NCI-H2171 treated with DMSO at 0.1 percent for 48 hours (cell line): ENCODE data around the gene FPGS.
"Not testable (repeated sequence)": the region's sequence is repeated elsewhere in the genome, so short reads cannot be mapped to it uniquely, and the experiment has no call there.

ENCODE experiments used
- DNase-seq: peaks from one replicate; lab custom pipeline; 2025; lab: John Stamatoyannopoulos, UW

The FPGS gene

DNA sequence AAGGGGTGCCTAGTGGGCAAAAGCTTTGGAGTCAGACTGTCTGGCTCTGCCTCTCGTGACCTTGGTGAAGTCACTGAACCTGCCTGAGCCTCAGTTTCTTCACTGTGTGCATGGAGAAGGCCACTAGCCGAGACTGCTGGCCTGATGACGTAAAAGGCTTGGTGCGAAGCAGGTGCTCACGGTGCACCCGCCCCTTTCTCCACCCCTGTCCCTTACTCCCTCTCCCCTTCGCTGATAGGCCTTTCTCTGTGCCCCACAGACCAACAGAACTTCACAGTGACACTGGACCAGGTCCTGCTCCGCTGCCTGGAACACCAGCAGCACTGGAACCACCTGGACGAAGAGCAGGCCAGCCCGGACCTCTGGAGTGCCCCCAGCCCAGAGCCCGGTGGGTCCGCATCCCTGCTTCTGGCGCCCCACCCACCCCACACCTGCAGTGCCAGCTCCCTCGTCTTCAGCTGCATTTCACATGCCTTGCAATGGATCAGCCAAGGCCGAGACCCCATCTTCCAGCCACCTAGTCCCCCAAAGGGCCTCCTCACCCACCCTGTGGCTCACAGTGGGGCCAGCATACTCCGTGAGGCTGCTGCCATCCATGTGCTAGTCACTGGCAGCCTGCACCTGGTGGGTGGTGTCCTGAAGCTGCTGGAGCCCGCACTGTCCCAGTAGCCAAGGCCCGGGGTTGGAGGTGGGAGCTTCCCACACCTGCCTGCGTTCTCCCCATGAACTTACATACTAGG is 10.4 kb downstream of the FPGS start:
- DNase-seq, result no peak

DNA sequence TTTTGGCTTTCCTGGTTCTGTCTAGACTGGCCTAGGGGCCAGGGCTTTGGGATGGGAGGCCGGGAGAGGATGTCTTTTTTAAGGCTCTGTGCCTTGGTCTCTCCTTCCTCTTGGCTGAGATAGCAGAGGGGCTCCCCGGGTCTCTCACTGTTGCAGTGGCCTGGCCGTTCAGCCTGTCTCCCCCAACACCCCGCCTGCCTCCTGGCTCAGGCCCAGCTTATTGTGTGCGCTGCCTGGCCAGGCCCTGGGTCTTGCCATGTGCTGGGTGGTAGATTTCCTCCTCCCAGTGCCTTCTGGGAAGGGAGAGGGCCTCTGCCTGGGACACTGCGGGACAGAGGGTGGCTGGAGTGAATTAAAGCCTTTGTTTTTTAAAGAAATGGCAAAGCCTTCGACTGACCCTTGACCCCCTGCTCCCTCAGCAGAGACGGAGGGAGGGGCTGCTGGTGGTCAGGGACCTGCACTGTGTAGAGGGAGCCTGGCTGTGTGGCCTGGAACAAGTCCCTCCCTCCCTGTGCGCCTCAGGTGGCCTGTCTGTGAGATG is 11.1 kb downstream of the FPGS start:
- no peak for DNase-seq

GRCh38 chr9:127814619-127815511 is 12.2 kb downstream of the FPGS start:
- DNase-seq, result no peak

DNA sequence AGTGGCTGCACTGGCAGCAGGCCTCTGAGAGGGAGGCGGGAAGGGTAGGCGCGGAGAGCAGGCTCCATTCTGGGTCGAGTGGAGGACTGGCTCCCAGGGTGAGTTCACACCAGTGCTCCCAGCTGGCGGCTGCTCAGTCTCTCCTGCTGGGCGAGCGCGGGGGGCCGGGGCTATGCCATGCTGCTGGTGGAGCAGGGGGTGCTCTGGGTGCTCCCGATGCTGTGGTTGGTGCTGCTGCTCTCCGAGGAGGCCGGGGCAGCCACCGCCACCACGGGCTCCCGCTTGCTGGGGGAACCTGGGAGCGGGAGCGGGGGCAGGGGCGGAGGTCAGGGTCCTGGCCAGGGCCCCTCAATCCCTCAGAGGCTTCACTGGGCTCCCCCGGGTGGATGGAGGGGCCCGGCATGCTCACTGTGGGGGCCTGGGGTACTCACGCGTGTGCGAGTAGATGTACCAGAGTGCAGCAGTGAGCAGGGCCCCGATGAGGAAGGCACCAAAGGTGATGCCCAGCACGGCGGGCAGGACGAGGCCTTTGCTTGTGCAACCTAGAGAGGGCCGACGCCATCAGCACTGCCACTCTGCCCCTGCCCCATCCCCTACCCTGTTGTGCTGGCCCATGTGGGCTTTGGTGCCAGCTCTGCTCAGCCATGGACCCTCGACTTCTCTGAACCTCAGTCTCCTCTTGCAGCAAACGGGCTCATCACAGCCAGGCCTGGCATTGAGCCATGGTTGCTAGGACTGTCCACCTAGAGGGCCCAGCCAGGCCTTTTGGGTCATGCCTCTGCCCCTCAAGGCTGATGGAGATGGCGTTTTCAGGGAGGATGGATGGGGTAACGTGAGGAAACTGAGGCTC is 13.1 kb downstream of the FPGS start:
- no peak for DNase-seq

- no peak for DNase-seq
These were observed 13.7 kb downstream of the FPGS start for GRCh38 chr9:127816362-127816725.

GRCh38 chr9:127816728-127817127 is 14.0 kb downstream of the FPGS start:
- DNase-seq, result no peak

- DNase-seq, result peak; percentile 65
These were observed 15.3 kb downstream of the FPGS start for GRCh38 chr9:127817881-127818434.

DNA sequence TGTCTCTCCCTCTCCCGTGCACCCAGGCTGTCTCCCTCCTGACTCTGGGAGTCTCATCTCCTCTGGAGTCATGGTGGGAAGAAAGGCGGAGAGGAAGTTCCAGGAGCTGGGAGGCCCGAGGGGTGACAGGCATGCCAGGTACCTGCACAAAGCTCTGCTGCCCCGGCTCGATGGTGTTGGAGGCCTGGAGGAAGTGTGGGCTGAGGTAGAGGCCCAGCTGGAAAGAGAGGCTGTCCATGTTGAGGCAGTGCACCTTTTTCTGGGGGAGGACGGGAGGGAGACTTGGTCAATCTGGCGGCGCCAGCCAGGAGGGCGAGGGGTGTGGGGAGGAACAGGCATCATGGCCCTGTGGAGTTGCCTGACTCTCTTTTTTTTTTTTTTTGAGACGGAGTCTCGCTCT is 15.9 kb downstream of the FPGS start:
- no peak for DNase-seq

DNA sequence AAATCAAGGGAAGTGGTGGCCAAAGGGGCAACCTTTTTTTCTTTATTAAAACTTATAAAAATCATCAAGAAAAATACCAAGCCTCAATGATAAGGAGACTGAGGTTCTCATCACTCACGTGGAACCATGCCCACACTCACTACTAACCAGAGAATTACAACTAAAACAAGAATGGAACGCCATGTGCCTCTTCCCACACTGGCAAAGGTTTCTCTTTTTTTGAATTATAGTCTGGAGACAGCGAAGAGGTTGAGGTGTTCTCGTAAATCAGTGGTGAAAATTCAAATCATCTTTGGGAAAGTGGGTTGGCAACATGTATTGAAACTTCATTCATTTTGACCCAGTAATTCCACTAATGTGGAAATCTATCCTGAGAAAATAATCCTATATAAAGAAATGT is 19.4 kb downstream of the FPGS start:
- DNase-seq, result no peak

DNA sequence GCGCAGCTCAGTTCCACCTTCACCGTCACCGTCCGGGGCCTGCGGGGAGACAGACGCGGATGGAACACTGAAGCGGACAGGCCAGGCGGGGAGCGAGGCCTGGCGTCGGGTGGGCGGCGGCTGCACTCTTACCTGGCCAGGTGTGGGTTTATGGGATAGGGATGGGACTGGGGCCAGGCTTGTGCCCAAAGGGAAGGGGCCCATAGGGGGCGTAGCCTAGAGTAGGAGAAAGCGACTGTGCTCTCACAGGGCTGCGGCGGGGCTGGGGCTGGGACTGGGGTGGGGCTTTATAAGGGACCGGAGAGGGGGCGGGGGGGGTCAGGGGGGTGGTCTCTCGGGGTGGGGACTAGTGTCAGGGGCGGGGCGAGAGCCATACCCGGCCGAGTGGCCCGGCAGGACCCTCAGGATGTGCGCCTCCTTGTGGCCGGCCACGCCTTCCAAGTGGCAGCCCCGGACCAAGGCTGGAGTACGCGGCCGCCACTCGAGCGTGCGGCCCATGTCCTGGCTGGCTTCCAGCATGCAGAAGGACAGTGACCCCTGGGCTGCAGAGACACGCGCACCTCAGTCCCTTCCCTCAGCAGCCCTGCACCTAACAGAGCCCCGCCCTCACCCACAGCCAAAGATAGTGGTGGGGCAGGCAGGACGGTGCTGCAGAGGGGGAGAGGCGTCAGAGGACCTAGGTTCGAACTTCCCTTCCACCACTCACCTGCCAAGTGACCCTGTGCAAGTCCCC is 22.8 kb downstream of the FPGS start:
- no peak for DNase-seq

DNA sequence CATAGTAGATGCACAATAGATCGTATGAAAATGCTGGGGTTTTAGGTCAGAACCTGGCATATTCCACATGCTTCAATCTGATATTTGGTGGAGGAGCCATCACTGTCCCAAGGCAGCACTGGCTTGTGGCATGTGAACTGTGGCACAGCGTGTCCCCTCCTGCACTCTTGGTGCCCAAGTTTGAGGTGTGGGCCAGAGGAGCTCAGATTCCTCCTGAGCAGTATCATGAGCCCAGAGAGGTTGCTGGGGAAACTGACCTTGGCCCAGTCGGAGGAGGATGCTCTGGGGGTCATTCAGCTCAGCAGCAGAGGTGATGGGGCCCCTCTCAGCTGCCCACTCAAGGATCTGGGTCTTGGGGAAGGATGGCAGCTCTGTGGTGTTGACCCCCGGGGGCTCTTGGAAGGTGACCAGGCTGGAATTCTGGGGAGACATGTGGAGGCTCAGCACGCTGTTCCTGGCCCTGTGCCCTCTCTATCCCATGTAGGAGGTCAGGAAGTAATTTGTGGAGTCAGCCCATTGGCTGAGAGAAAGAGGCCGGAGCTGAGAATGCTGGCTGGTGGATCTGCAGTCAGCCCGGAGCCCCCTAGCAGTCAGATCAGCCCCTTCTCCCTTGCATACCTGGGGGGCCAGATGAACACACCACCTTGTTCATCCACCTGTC is 23.7 kb downstream of the FPGS start:
- no peak for DNase-seq

DNA sequence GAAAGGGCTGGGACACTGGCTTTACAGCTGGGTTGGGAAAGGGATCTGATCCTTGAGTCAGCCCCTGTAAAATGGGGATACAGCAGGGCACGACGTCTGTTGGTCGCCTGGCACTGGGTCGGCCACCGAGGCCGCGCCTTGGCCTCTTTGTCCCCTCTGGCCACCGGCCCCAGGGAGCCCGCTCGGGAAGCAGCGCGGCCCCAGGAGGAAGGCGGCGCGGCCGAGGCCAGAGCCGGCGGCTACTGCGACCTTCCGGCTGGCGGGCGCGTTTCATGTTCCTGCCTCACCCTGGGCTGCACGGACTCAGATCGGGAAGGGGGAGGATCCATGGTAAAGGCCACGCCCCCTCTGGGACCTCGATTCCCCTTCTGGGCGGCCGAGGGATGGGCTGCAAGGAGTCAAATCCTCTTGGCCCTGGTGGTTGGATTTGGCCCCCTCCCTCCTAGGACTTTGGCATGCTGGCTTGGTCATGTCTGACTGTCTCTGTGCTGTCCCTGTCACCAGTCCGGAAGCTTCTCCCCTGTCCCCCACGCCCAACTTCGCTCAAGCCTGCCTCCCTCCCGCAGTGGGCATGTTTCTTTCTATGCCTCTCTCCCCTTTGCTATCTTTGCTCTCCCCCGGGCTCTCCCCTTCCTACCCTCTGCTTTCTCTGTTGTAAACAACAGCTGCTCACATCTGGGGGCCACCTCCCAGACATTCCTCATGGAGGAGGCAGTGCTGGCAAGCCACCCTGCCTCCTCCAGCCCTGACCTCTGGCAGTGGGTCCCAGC is 25.8 kb downstream of the FPGS start:
- peak; percentile 20 for DNase-seq

GRCh38 chr9:127829205-127829906 is 26.7 kb downstream of the FPGS start:
- DNase-seq, result no peak

GRCh38 chr9:127832248-127832647 is 29.6 kb downstream of the FPGS start:
- DNase-seq, result no peak

DNA sequence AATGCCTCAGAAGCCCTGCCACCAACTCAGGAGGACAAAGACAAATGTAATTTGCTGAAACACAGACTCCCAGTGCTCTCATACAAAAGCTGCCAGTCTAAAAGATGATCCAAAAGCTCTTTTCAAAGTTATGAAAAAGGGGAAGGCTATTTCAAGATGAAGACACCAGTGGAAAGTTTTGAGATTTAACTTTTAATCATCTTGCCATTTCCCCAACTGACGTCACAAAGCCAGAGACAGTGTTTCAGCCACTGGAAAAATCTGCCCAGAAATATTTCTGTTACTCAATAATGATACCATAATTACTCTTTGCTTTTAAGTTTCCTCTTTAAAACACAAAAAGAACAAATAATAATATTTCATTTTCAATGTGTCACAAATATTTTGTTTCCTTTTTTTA is 30.9 kb downstream of the FPGS start:
- no peak for DNase-seq

GRCh38 chr9:127835991-127836516 is 33.4 kb downstream of the FPGS start:
- no peak for DNase-seq

DNA sequence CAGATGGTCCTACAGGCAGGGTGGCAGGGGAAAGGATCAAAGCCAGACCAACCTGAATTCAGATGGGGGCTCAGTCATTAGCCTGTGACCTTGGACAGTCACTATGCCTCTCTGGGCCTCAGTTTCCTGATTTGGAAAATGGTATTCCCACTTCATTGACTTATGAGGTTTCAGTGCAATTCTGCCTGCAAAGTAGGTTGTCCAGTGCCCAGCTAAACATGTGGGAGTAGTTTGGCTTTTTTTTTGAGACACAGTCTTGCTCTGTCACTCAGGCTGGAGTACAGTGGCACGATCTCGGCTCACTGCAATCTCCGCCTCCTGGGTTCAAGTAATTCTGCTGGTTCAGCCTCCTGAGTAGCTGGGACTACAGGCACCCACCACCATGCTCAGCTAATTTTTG is 33.9 kb downstream of the FPGS start:
- not testable (repeated sequence) for DNase-seq

GRCh38 chr9:127837346-127837745 is 34.7 kb downstream of the FPGS start:
- DNase-seq, result no peak
